GM19463 (cell line): Measurements from ENCODE around the gene ADAMTS4.

Experiments
- ATAC-seq: cut with Tn5 transposase; IDR thresholded peaks from one replicate; pipeline ENCODE4 v1.9.1; 2021; ENCODE audit warnings: mild to moderate bottlenecking, moderate library complexity; ENCODE audit not compliant: unreplicated experiment

ADAMTS4 gene

DNA sequence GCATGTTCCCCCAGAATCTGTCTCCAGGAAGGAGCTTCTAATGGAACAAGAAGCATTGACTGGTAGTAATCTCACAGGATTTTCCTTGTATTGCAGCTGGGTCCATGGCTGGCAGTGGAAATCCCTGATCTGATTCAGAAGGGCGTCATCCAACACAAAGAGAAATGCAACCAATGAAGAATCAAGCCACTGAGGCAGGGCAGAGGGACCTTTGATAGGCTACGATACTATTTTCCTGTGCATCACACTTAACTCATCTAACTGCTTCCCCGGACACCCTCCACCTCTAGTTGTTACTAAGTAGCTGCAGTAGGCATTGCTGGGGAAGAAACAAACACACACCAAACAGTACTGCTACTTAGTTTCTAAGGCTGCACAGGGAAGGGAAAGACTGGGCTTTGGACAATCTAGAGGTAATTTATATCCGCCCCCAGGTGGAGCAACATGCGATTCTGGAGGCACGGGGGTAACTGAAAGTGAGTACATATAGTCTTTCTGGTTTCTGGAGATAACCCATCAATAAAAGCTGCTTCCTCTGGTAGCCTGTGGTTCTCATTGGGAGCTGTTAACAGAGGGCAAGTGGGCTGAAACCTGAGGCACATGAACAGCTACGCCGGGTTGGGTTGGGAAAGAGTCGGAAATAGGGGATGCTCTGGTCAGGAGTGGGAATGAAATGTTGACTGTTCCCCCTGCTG is 40.4 kb downstream of the ADAMTS4 start:
- no peak for ATAC-seq

DNA sequence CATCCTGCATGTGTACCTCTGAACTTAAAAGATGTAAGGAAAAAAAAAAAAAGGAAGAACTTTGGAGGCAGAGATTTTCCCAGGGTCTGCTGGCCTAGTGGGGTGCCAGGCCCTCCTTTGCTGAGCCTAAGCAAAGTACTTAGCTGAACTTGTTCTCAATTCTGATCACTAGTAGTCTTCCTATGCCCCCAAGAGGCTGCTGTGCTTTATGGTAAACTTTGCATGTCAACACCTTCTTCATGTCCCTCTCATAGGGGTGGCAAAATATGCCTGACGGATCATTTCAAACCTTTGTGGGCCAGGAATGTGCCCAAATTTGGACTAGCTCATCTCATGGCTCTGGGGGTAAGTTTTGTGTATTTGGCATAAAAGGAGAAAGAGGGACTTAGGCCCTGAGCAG is 41.0 kb downstream of the ADAMTS4 start:
- no peak for ATAC-seq

DNA sequence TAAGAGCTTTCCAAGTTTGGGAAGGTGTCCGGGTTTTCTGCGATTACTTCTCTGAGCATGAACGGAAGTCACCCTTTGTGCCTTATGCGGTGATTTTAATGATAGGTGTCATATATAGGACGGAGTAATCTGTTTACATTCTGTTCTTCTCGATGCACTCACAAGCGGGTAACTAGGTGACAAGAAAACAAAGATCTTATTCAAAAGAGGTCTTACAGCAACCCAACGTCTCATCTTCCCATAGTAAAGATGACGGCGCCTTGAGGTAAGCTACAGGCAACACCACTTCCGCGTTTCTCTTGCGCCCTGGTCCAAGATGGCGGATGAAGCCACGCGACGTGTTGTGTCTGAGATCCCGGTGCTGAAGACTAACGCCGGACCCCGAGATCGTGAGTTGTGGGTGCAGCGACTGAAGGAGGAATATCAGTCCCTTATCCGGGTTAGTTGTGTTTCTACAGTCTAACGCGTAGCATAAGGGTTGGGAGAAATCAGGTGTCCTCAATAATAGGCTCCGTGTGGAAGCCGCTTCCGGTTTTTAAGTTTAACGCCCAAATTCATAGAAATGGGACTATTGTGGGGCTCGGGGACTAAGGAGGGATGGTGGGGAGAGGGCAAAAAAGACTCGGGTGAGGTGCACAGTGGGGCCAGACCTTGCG is 45.0 kb downstream of the ADAMTS4 start, which contains the start of gene UFC1:
UFC1 (plus strand) TSS at position 297 of the 656 bp plus-strand sequence; CDS start at position 317, 20 bp downstream.
- peak; percentile 95 for ATAC-seq

DNA sequence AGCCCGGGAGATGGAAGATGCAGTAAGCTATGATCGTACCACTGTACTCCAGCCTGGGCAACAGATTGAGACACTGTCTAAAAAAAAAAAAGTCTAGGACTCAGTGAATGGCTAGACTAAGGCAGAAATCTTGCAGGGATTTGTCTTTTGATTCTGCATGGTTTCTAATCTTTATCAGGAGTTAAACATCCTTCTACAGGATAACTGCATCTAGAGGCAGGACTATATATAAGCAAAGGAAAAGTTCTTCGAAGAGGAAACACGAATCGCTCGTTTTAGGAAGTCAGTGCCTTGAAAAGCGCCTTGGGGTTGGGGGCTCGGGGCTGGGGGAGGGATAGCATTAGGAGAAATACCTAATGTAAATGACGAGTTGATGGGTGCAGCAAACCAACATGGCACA is 45.7 kb downstream of the ADAMTS4 start:
- ATAC-seq: no peak

DNA sequence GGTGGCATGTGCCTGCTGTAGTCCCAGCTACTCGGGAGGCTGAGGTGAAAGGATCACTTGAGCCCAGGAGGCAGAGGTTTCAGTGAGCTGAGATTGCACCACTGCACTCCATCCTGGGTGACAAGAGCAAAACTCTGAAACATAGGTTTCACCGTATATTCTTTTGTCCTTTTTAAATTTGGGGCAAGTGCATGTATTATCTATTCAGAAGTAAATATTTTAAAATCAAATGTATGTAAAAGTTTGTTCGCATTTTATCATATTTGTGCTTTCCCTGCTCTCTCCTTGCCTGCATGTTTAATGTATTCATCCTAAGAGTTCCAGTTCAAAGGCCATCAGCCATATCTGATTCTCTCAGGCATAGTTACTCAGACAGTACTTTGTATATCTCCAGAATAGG is 53.0 kb downstream of the ADAMTS4 start:
- no peak for ATAC-seq

DNA sequence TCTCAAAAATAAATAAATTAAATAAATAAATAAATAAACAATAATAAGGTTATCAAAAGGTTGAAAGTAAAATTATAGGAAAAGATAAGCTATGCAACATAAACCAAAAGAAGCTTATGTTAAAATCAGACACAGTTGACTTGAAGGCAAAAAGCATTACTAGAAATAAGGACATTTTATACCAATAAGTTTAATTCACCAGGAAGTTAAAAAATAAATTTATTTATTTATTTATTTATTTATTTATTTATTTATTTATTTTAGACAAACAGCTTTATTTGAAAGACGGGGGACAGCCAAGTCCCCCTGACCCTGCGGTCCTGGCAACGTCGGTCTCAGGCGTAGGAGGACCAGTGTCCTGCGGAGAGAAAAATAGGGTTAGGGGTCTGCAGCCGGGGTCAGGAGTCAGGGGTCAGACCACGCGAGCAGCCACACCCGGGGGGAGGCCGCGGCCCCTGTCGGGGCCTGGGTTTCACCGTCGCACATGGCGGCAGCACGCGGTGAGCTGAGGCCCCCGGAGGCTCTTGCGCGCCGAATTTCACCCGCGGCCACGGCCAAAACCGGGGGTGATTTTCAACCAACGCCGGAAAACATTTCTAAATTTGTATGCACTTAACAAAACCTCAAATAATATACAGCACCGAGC is 58.0 kb downstream of the ADAMTS4 start:
- ATAC-seq: no peak

DNA sequence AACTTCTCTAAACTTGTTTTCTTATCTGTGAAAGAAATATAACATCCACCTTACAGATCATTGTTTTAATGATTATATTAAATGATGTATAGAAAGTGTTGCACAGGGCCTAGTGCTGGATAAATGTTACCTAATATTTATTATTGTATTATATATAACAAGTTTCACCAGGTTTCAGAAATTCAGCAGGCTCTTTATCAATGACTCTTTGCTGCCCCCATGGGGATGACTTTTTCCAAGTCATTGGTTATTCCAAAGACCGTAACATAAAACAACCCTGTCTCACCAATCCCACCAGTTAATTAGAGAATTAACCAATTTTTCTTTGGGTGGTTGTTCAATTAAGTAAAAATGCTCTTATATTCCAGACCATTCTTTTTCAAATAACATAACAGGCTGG is 59.1 kb downstream of the ADAMTS4 start:
- no peak for ATAC-seq

DNA sequence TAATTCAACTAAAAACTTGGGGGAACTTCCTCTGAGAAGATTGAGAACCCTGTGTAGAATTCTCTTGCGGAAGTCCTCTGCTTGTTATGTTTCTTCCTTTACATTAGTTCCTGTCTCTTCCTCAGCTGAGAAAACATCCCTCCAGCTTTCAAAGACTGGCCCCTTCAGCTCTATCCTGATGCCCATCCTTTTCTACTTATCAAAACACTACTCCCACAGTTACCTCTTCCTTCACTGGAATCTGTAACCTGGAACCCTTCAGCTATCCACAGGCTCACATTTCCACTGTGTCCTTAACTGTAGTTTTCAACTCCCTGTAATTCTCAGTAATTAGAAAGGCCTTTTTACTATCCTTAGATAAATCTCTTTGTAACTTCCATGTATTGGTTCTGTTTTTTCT is 60.4 kb downstream of the ADAMTS4 start:
- no peak for ATAC-seq

DNA sequence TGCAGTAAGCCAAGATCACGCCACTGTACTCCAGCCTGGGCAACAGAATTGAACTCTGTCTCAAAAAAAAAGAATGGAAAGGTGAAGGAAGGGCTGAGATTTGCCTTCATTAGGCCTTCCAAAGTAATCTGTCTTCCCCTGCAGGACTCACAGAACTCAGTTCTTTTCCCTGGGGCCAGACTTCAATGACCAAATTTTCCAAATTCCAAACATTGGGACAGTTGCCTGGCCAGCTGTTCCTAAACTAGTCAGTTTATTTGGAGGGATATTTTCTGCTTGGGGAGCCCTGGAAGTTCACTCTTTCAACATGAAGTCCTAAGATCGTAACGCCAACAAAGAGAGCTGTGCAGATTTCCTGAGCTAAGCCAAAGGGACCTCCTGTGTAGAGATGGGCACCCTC is 61.0 kb downstream of the ADAMTS4 start:
- no peak for ATAC-seq
